Measurements from ENCODE around the gene DGKI.
A peak's percentile ranks its signal among the peaks of the same experiment; 100 is the strongest.

DGKI gene

GRCh38 chr7:137760111-137760510 lies 86.7 kb downstream of the DGKI start:
- TF ChIP-seq GATA3 (IDR thresholded peaks at IDR 0.05; ENCODE audit: low read depth, low read length): no peak
- TF ChIP-seq GATA2 (IDR thresholded peaks at IDR 0.05; ENCODE audit: low read depth, low read length): peak; percentile 91

- TF ChIP-seq GATA2 (IDR thresholded peaks at IDR 0.05; ENCODE audit: low read depth, low read length) (no peak), GATA3 (IDR thresholded peaks at IDR 0.05; ENCODE audit: low read depth, low read length) (no peak)
Observed at GRCh38 chr7:137757146-137757925, 89.4 kb downstream of the DGKI start.

GRCh38 chr7:137755846-137756651 lies 90.7 kb downstream of the DGKI start:
- TF ChIP-seq GATA3 (IDR thresholded peaks at IDR 0.05; ENCODE audit: low read depth, low read length) (no peak), GATA2 (IDR thresholded peaks at IDR 0.05; ENCODE audit: low read depth, low read length) (no peak)

- TF ChIP-seq GATA3 (IDR thresholded peaks at IDR 0.05; ENCODE audit: low read depth, low read length) (no peak), GATA2 (IDR thresholded peaks at IDR 0.05; ENCODE audit: low read depth, low read length) (no peak)
Observed at GRCh38 chr7:137755427-137755826, 91.3 kb downstream of the DGKI start.

- TF ChIP-seq GATA2 (IDR thresholded peaks at IDR 0.05; ENCODE audit: low read depth, low read length): no peak
- TF ChIP-seq GATA3 (IDR thresholded peaks at IDR 0.05; ENCODE audit: low read depth, low read length): no peak
Observed at GRCh38 chr7:137753948-137754851, 92.6 kb downstream of the DGKI start.

- TF ChIP-seq GATA3 (IDR thresholded peaks at IDR 0.05; ENCODE audit: low read depth, low read length) (no peak), GATA2 (IDR thresholded peaks at IDR 0.05; ENCODE audit: low read depth, low read length) (no peak)
Observed at GRCh38 chr7:137753575-137753947, 93.2 kb downstream of the DGKI start.

GRCh38 chr7:137753067-137753466 lies 93.7 kb downstream of the DGKI start:
- TF ChIP-seq GATA3 (IDR thresholded peaks at IDR 0.05; ENCODE audit: low read depth, low read length): no peak
- no peak for TF ChIP-seq GATA2 (IDR thresholded peaks at IDR 0.05; ENCODE audit: low read depth, low read length)

- no peak for TF ChIP-seq GATA2 (IDR thresholded peaks at IDR 0.05; ENCODE audit: low read depth, low read length)
- TF ChIP-seq GATA3 (IDR thresholded peaks at IDR 0.05; ENCODE audit: low read depth, low read length): no peak
Observed at GRCh38 chr7:137751361-137752009, 95.3 kb downstream of the DGKI start.

GRCh38 chr7:137747359-137748031 lies 99.3 kb downstream of the DGKI start:
- no peak for TF ChIP-seq GATA2 (IDR thresholded peaks at IDR 0.05; ENCODE audit: low read depth, low read length)
- no peak for TF ChIP-seq GATA3 (IDR thresholded peaks at IDR 0.05; ENCODE audit: low read depth, low read length)

- TF ChIP-seq GATA3 (IDR thresholded peaks at IDR 0.05; ENCODE audit: low read depth, low read length): no peak
- TF ChIP-seq GATA2 (IDR thresholded peaks at IDR 0.05; ENCODE audit: low read depth, low read length): no peak
Observed at GRCh38 chr7:137743021-137743420, 103.8 kb downstream of the DGKI start.

- TF ChIP-seq GATA3 (IDR thresholded peaks at IDR 0.05; ENCODE audit: low read depth, low read length): no peak
- TF ChIP-seq GATA2 (IDR thresholded peaks at IDR 0.05; ENCODE audit: low read depth, low read length): no peak
Observed at GRCh38 chr7:137742051-137742450, 104.7 kb downstream of the DGKI start.

- TF ChIP-seq GATA2 (IDR thresholded peaks at IDR 0.05; ENCODE audit: low read depth, low read length) (no peak), GATA3 (IDR thresholded peaks at IDR 0.05; ENCODE audit: low read depth, low read length) (no peak)
Observed at GRCh38 chr7:137741443-137741842, 105.3 kb downstream of the DGKI start.

GRCh38 chr7:137734221-137734620 lies 112.6 kb downstream of the DGKI start:
- TF ChIP-seq GATA2 (IDR thresholded peaks at IDR 0.05; ENCODE audit: low read depth, low read length) (no peak), GATA3 (IDR thresholded peaks at IDR 0.05; ENCODE audit: low read depth, low read length) (no peak)

All from SH-SY5Y (cell line).